Hepatocyte (in vitro differentiated cells): Measurements from ENCODE around the gene FCER2. TPM values are rescaled to one million over a fixed set of nuclear protein-coding genes. Genes with fewer than 3 reads are reported as not detected.

ENCODE experiments used
- DNase-seq: peaks from one replicate; pipeline ENCODE4 v3.0.0-alpha.2; 2016; ENCODE audit warnings: low spot score
- H2AFZ ChIP-seq: fragments of 200-600 bp; sonication (generic); 2 replicates; pipeline ENCODE4 v1.6.0; 2016; ENCODE audit warnings: antibody characterized with exemption, mild to moderate bottlenecking
- H3K27ac ChIP-seq: fragments of 200-600 bp; sonication (generic); 2 replicates; pipeline ENCODE4 v1.5.1; 2016; ENCODE audit warnings: mild to moderate bottlenecking
- H3K27me3 ChIP-seq: fragments of 200-600 bp; sonication (generic); 2 replicates; pipeline ENCODE4 v1.6.1; 2016
- H3K36me3 ChIP-seq: fragments of 200-600 bp; sonication (generic); replicated peaks from 2 replicates; pipeline ENCODE4 v1.5.1; 2016; ENCODE audit warnings: low read depth; ENCODE audit not compliant: insufficient read depth
- H3K4me1 ChIP-seq: fragments of 200-600 bp; sonication (generic); 2 replicates; pipeline ENCODE4 v1.5.1; 2016; ENCODE audit warnings: mild to moderate bottlenecking, moderate library complexity; ENCODE audit not compliant: insufficient read depth
- H3K4me2 ChIP-seq: fragments of 200-600 bp; sonication (generic); 2 replicates; pipeline ENCODE4 v1.6.0; 2016
- H3K4me3 ChIP-seq: fragments of 200-600 bp; sonication (generic); 2 replicates; pipeline ENCODE4 v1.5.1; 2016; ENCODE audit warnings: mild to moderate bottlenecking
- H3K79me2 ChIP-seq: fragments of 200-600 bp; sonication (generic); 2 replicates; pipeline ENCODE4 v1.6.0; 2017; ENCODE audit warnings: mild to moderate bottlenecking
- H3K9me2 ChIP-seq: fragments of 200-600 bp; sonication (generic); replicated peaks from 2 replicates; pipeline ENCODE4 v1.6.0; 2017; ENCODE audit warnings: mild to moderate bottlenecking; ENCODE audit not compliant: insufficient read depth
- H3K9me3 ChIP-seq: fragments of 200-600 bp; sonication (generic); 2 replicates; pipeline ENCODE4 v1.5.1; 2016; ENCODE audit warnings: low read depth, mild to moderate bottlenecking
- H4K20me1 ChIP-seq: fragments of 200-600 bp; sonication (generic); 2 replicates; pipeline ENCODE4 v1.6.0; 2016; ENCODE audit warnings: mild to moderate bottlenecking; ENCODE audit not compliant: insufficient read depth, poor library complexity, severe bottlenecking
- CTCF ChIP-seq: fragments of 200-600 bp; sonication (generic); IDR thresholded peaks from 2 replicates; pipeline ENCODE4 v1.5.1; 2016; ENCODE audit warnings: antibody characterized with exemption, mild to moderate bottlenecking; ENCODE audit not compliant: poor library complexity
- EZH2 ChIP-seq: fragments of 200-600 bp; sonication (generic); IDR thresholded peaks from 2 replicates; pipeline ENCODE4 v1.6.1; 2016; ENCODE audit warnings: antibody characterized with exemption, mild to moderate bottlenecking, borderline replicate concordance
- EZH2phosphoT487 ChIP-seq: fragments of 200-600 bp; sonication (generic); IDR thresholded peaks from one replicate; pipeline ENCODE4 v1.6.1; 2018; ENCODE audit warnings: antibody characterized with exemption, mild to moderate bottlenecking, low read depth, moderate library complexity; ENCODE audit not compliant: unreplicated experiment, severe bottlenecking
- WGBS: methylation state at CpG from one replicate; pipeline ENCODE4 v1.1.6; 2016; ENCODE audit warnings: low lambda C conversion rate; ENCODE audit errors: missing lambda C conversion rate; 5-methylcytosine and 5-hydroxymethylcytosine counted together
- polyA plus RNA-seq: library from polyadenylated mRNA; unstranded; fragments of >200 nt; fragmentation: Nextera tagmentation; extraction: Ambion mirVana; gene quantifications from 2 replicates; pipeline ENCODE4 v1.2.1, GENCODE V29; 2016
- total RNA-seq: library from RNA; depleted of rRNA; stranded (reverse); fragments of >200 nt; gene quantifications from 2 replicates; pipeline ENCODE4 v1.2.3, GENCODE V29; 2014

FCER2 gene
- total and polyA plus RNA-seq, 2 experiments from 2014 or later = not detected

GRCh38 chr19:7641290-7642276 lies 60.3 kb downstream of the FCER2 start:
- no peak overlapping the region for H3K4me3 ChIP-seq
- no peak overlapping the region for H2AFZ ChIP-seq
- H3K4me1 ChIP-seq = peaks cover 2% of the 10 kb centered on the region
- DNase-seq = no peak
- H3K9me2 ChIP-seq = no peaks in the 10 kb centered on the region
- no peaks in the 10 kb centered on the region for H3K36me3 ChIP-seq
- H3K4me2 ChIP-seq = no peak overlapping the region
- H3K27ac ChIP-seq = no peak overlapping the region
- H3K27me3 ChIP-seq = no peaks in the 10 kb centered on the region
- no peaks in the 10 kb centered on the region for H4K20me1 ChIP-seq
- no peaks in the 10 kb centered on the region for H3K9me3 ChIP-seq
- 91% methylated on average over 43 of the region's 43 CpGs for WGBS
- peaks cover 13% of the 10 kb centered on the region for H3K79me2 ChIP-seq
- TF ChIP-seq CTCF (no peak), EZH2 (no peak), EZH2phosphoT487 (no peak)

- Histone ChIP-seq H3K36me3 (no peaks in the 10 kb centered on the region), H2AFZ (no peak overlapping the region)
These were observed 61.1 kb downstream of the FCER2 start for GRCh38 chr19:7640803-7641202.

GRCh38 chr19:7639863-7640348 lies 62.0 kb downstream of the FCER2 start:
- Histone ChIP-seq H3K4me2 (no peak overlapping the region), H3K9me2 (no peaks in the 10 kb centered on the region), H2AFZ (no peak overlapping the region), H3K36me3 (no peaks in the 10 kb centered on the region), H3K9me3 (no peaks in the 10 kb centered on the region), H3K27me3 (no peaks in the 10 kb centered on the region), H3K4me1 (peaks cover 4% of the 10 kb centered on the region), H4K20me1 (no peaks in the 10 kb centered on the region), H3K27ac (no peak overlapping the region), H3K4me3 (no peak overlapping the region), H3K79me2 (peaks cover 15% of the 10 kb centered on the region)
- TF ChIP-seq EZH2phosphoT487 = no peak
- no peak for TF ChIP-seq EZH2
- TF ChIP-seq CTCF = no peak
- WGBS = 97% methylated on average over 13 of the region's 13 CpGs
- DNase-seq = no peak

More at GRCh38 chr19:7640803-7641202, 61.1 kb downstream of the FCER2 start:
- TF ChIP-seq EZH2phosphoT487 (no peak), CTCF (no peak), EZH2 (no peak)
- Histone ChIP-seq H3K27ac (no peak overlapping the region), H3K27me3 (no peaks in the 10 kb centered on the region), H3K4me1 (peaks cover 4% of the 10 kb centered on the region), H3K79me2 (peaks cover 15% of the 10 kb centered on the region), H3K9me2 (no peaks in the 10 kb centered on the region), H4K20me1 (no peaks in the 10 kb centered on the region), H3K4me3 (no peak overlapping the region), H3K4me2 (no peak overlapping the region), H3K9me3 (no peaks in the 10 kb centered on the region)
- 94% methylated on average over 11 of the region's 11 CpGs for WGBS
- no peak for DNase-seq
